HG02678 (cell line): ENCODE measurements around the gene EDDM13.
"Not testable (repeated sequence)": the region's sequence is repeated elsewhere in the genome, so short reads cannot be mapped to it uniquely, and the experiment has no call there.

Experiments
- ATAC-seq: cut with Tn5 transposase; IDR thresholded peaks from one replicate; pipeline ENCODE4 v1.9.1; 2021; ENCODE audit warnings: mild to moderate bottlenecking, moderate library complexity; ENCODE audit not compliant: unreplicated experiment

The EDDM13 gene

DNA sequence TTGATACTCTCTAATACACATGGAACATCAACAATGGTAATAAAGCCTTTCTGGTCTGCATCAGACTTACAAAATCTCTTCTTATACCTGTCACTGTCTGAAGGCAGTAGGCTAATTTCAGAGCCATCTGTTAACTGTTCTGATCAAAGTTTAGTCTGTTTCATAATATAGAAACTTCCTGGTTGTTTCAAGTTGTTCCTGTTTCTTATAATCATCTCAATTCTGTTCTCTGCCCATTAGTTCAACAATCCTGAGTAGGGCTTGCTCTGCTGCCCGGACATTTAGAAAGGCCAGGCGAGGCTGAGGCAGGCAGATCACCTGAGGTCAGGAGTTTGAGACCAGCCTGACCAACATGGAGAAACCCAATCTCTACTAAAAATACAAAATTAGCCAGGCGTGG, 47.4 kb downstream of the EDDM13 start:
- ATAC-seq = no peak

DNA sequence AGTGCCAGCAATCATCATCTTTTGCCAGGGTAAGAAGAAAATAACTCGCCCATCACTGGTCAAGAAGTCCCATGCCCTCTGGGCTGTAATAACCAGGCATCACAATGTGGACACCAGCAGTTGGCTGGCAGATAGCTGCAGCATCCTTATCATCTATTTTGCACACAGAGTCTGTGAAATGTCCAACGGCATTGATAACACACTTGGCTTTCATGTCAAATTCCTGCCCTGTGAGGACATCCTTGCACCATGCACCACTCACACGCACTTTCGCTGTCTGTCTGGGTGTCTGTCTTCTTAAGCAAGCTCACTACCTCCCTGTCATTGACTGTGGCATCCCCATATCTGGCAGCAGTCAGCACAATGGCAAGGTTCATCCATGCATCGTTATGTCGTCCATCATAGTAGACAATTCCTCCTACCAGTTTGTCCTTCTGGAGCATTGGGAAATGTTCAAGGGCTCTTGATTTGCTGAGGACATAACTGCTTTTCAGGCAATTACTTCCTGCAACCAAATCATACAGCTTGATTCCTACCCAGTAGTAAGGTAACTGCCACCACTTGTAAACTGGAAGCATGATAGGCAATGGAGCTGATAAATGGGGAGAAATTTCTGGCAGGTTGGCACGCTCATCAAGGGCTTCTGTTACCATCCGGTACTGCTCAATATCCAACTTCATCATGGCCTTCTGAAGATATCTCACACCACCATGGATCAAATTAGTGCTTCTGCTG, 48.9 kb downstream of the EDDM13 start:
- ATAC-seq = no peak

DNA sequence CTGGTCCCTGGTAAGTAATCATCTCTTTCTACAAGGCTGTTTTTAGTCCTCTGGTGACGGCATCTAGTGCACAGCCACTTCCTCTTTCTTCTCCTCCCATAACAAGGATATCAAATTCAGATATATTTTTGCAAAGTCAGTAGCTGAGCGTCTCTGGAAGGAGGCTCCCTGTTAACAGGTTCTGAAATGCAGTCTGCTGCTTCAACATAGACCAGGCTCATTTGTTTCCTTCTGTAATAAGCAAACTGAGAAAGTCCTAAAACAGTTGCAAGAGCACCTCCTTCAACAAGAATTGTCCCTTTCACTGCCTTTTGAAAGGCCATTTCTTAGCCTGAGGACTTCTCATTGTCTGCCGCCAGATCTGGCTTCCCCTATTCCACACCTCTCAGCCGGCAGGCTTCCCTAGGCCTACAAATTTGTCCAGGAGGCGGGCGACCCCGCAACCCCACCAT, 49.5 kb downstream of the EDDM13 start:
- ATAC-seq = no peak

DNA sequence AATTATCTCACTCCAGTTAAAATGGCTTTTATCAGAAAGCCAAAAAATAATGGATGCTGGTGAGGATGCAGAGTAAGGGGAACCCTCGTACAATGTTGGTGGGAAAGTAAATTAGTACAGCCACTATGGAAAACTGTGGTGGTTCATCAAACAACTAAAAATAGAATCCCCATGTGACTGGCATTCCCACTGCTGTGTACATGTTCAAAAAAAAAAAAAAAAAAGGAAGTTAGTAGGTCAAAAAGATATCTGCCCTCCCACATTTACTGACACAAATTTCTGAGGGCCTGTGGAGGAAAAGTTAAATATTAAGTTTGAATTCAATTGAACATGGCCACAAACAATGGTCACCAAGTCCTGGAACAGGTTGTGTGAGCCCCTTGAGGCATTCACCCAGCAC, 51.9 kb downstream of the EDDM13 start:
- ATAC-seq = no peak

DNA sequence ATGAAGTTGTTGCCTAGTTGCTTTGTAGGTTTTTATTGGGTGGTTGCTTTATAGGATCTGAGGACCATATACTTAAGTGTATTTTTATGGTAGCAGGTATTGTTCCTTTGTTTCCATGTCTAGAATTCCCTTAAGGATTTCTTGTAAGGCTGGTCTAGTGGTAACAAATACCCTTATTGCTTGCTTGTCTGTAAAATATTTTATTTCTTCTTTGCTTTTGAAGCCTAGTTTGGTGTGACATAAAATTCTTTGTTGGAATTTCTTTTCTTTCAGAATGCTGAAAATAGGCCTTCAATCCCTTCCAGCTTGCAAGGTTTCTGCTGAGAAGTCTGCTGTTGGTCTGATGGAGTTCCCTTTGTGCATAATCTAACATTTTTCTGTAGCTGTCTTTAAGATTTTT, 60.1 kb downstream of the EDDM13 start:
- ATAC-seq = no peak

DNA sequence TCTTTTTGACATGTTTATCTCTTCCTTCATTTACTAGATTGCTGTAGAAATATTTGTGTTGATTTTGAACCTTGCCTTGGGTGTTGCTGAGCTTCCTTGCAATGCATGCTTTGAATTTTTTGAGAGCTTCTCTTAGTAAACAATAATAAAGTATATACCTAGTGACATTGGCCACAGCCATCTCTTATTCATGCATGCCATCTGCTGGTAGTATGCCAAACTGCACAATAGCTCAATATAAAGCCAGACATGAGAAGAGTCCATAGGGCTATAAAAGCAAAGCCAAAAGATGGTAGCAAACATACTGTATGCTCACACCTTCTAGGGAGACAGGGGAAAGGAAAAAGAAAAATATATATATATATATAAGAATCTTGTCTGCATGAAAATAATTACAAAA, 61.0 kb downstream of the EDDM13 start:
- no peak for ATAC-seq

DNA sequence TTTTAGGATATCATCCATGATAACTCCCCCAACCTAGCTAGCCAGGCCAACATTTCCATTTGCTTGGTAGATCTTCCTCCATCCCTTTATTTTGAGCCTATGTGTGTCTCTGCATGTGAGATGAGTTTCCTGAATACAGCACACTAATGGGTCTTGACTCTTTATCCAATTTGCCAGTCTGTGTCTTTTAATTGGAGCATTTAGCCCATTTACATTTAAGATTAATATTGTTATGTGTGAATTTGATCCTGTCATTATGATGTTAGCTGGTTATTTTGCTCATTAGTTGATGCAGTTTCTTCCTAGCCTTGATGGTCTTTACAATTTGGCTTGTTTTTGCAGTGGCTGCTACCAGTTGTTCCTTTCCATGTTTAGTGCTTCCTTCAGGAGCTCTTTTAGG, 62.8 kb downstream of the EDDM13 start:
- not testable (repeated sequence) for ATAC-seq

GRCh38 chr19:56337077-56337476, 64.5 kb downstream of the EDDM13 start:
- ATAC-seq = not testable (repeated sequence)

GRCh38 chr19:56339031-56339430, 66.5 kb downstream of the EDDM13 start:
- ATAC-seq = not testable (repeated sequence)

- ATAC-seq = no peak
Observed at GRCh38 chr19:56341948-56342347, 69.4 kb downstream of the EDDM13 start.

GRCh38 chr19:56347163-56347778, 74.7 kb downstream of the EDDM13 start:
- no peak for ATAC-seq

DNA sequence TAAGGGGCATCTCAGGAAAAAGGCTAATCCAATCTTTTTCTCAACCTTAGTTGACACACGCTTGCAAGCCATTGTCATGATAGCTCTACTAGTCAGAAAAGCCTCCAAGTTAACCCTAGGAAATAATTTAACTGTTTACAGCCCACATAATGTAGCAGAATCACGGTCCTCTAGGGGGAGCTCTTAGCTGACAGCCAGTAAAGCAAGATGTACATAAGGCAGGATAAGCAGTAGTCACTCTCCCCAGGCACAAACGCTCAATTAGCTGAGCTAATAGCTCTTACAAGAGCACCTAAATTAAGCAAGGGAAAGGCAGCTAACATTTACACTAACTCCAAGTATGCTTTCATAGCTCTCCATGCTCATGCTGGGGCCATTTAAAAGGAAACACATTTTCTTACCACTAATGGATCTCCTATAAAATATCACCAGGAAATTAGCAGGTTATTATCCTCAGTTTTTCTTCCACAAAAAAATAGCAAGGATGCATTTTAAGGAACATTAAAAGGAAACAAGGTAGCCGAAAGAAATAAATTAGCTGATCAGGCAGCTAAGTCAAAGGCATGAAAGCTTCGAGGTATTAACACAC, 75.8 kb downstream of the EDDM13 start:
- no peak for ATAC-seq

DNA sequence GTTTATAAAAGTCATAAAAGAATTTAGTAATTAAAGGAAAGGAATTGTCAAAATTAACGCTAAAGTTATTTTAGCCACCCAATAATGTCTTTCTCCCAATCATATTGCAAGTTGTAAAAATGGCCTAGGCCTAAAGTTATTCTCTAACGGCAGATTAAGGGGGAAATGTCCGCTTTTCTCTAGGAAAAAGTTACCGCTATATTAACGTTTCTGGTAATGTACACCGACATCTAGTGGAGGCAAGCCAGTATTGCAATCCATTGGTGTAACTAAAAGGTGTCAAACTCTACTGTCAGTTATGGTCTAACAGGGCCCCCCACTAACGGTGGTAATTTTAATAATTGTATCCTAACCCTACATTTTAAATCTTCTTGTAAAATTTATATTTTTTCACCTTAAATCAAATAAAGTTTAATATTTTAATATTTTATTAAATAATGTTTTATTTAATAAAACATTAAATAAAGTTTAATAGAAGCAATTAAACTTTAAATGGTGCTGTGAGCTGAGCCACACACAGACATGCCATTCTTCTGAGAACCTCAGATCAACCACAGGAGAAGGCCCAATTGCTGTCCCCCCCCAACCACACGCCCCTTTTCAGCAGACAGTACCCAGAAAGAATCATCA, 78.0 kb downstream of the EDDM13 start:
- ATAC-seq = no peak

DNA sequence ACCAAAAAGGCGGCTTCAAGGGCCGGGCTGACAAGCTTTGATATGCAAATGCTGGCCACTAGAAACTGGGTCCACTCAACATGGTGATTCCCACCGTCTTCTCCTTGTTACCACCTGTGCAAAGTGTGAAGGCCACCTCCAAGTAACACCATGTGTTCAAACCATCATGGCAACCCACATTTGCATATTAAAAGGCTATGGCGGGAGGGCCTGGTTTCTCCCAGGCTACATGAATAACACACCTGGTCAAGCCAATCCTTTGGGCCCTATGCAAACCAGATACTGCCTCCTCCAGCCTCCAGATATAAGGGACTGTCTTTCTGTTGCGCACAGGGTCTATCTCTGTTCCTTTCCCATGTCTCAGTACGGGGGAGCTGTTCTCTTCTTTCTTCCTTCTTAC, 78.7 kb downstream of the EDDM13 start:
- no peak for ATAC-seq

GRCh38 chr19:56355517-56355916, 83.0 kb downstream of the EDDM13 start:
- ATAC-seq = no peak

DNA sequence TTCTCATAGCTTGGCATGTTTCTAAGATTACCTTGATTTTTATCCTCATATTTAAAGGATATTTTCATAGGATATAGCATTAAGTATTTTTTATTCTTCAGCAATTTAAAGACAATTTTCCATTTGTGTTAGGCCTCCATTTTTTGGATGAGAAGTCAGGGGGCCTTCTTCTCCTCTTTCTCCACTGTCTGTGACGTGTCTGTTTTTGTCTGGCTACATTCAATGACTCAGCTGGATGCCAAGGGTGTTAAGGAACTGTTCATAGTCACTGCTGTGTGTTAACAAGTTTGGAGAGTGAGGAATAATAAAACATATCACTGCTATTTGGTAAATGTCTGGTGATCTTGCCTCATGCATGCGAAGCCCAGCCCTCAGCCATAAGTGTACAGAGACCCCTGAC, 84.4 kb downstream of the EDDM13 start:
- ATAC-seq = no peak
